ENCODE data around the gene TAF1D.
"Not testable (repeated sequence)": the region's sequence is repeated elsewhere in the genome, so short reads cannot be mapped to it uniquely, and the experiment has no call there.

Gene TAF1D

GRCh38 chr11:93746101-93746500, 4.8 kb upstream of the TAF1D start:
- DNase-seq, result no peak

- DNase-seq, result not testable (repeated sequence)
Measured at GRCh38 chr11:93745005-93745755, 3.9 kb upstream of the TAF1D start.

DNA sequence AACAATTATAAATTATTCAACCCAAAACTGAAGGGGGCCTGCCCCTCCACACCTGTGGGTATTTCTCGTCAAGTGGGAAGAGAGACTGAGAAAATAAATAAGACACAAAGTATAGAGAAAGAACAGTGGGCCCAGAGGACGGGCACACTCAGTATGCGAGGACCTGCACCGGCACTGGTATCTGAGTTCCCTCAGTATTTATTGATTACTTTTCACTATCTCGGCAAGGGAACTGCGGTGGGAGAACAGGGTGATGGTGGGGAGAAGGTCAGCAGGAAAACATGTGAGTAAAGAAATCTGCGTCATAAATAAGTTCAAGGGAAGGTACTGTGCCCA, 3.3 kb upstream of the TAF1D start:
- no peak for DNase-seq

DNA sequence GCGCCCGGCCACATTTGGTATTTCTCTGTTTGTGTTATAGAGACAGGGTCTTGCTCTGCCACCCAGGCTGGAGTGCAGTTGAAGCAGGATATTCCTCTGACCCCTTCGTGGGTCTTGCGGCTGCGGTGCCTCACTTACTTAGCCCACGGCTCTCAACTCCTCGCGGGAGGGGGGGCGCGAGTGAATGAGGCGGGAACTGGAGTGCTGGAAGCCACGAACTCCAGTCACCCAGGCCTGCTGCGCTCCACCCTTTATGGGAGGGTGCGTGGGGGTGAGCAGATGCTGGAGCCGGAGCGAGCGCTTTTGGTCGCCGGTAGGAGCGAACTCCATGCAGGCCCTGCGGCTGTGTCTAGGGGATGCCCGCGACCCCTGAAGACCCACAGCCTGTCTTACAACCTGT, 2.0 kb upstream of the TAF1D start:
- DNase-seq, result no peak

GRCh38 chr11:93741882-93742226, 559 bp upstream of the TAF1D start:
- no peak for DNase-seq

DNA sequence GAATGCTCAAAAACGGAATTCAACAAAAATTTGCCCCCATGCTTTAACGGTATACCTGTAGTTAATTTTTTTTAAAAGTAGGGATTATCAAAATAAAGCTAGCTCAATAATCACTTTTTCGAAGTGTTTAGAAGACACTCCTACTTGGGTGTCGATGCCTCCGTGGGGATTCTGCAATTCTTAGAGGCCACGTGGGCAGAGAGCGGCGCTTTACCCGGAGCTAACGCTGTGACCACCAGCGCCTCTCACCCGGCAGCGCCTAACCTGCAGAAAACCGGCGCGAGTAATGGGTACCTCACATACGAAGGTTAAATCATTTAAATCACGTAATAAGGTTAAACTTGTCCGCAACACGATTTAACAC, 583 bp downstream of the TAF1D start:
- DNase-seq, result peak; percentile 43

GRCh38 chr11:93740031-93740729, 1.1 kb downstream of the TAF1D start:
- peak; percentile 19 for DNase-seq

DNA sequence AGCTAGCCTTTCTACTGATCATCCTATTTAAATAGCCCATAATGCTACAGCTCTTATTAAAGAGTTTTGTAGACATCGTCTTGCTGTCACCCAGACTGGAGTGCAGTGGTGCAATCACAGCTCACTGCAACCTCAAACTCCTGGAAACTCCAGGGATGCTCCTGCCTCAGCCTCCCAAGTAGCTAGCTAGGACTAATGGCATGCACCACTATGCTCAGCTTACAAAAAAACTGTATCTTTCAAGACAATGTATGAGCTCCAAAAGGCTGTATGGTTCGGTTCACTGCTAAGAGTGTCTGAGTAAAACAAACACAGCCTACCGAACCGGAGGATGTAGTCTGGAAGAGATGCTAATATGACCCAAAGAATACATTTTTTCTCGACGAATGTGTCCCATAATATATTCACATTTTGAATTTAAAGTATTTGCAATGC, 2.6 kb downstream of the TAF1D start:
- DNase-seq, result no peak

DNA sequence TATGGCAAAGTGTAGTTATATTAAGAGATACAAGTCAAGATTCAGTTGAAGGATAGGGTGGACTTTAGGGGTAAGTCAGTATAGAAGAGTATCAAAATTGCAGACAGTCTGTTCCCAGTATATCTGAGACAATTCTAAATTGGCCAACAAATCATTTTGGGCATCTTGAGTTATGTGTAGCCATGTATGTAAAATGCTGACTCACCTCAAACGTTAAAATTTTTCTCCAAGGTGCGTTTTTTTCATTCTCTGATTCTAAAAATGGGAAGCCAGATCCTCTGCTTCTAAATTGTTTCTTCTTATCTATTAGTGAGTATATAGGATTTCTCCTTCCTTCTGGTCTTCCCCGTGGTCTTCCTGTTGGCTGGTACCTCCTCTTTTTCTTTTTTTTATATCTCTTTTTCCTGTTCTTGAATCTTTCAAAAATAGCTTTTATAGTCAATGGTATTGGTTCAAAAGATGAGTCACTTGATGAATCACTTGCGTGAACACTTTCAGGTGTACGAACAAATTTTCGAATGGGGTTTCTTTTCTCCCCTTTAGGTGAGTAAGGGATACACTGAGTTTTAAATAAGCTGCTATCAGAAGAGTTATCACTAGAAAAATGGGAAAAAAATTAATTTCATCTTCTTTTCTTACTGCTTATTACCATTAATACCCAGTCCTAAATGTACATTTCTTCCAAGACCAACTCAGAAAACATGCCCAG, 3.2 kb downstream of the TAF1D start:
- no peak for DNase-seq

DNA sequence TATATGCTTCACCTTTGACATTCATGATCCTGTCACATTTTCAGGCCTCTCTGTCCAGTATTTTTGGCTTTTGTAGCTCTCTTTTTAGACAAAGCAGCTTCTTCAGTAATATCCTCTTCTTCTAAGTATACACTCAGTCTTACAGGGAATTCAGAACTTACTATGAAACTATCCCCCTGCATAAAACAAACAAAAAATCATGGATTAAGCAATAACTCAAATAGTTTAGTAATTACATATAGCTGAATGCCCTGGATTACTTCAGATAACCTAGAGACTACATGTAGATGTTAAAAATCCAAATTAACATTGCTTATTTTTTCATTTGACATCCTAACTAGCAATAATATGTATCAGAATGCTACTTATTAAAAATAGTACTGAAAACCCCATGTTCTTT, 5.2 kb downstream of the TAF1D start:
- no peak for DNase-seq

GRCh38 chr11:93735627-93736026, 5.7 kb downstream of the TAF1D start:
- no peak for DNase-seq

DNA sequence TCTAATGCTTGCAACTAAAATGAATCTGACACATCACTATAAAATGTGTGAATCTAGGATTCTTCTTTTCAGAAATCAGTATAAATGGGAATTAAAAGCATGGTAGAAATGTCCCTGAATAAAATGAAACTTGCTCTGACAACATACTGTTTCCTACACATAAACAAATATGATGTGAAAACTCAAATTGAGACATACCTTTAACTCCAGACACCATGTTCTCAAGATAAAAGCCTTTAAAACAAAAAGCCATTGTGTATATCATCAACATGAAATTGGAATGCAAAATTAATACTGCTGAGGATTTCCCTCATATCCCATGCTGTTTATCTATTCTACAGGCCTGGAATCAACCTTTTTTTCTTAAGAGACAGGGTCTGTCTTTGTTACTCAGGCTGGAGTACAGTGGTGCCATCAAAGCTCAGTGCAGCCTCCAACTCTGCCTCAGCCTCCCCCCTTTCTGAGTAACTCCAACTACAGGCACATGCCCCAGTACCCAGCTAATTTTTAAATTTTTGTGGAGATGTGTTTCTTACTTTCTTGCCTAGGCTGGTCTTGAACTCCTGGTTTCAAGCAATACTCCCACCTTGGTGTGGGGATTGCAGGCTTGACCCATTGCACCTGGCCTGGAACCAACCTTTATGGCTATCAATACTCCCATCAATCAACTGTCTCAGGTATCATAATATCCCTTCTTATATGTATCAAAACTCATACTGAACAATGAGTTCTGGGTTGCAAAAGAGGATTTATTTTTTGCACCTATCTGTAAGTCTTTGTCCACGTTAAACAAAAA, 6.7 kb downstream of the TAF1D start:
- no peak for DNase-seq

GRCh38 chr11:93733474-93733873, 7.8 kb downstream of the TAF1D start:
- DNase-seq, result no peak

GRCh38 chr11:93732237-93732892, 8.9 kb downstream of the TAF1D start:
- DNase-seq, result no peak

- DNase-seq, result no peak
Measured at GRCh38 chr11:93730108-93731107, 10.9 kb downstream of the TAF1D start.

GRCh38 chr11:93729129-93729616, 12.1 kb downstream of the TAF1D start:
- no peak for DNase-seq

- DNase-seq, result no peak
Measured at GRCh38 chr11:93728792-93729128, 12.5 kb downstream of the TAF1D start.

DNA sequence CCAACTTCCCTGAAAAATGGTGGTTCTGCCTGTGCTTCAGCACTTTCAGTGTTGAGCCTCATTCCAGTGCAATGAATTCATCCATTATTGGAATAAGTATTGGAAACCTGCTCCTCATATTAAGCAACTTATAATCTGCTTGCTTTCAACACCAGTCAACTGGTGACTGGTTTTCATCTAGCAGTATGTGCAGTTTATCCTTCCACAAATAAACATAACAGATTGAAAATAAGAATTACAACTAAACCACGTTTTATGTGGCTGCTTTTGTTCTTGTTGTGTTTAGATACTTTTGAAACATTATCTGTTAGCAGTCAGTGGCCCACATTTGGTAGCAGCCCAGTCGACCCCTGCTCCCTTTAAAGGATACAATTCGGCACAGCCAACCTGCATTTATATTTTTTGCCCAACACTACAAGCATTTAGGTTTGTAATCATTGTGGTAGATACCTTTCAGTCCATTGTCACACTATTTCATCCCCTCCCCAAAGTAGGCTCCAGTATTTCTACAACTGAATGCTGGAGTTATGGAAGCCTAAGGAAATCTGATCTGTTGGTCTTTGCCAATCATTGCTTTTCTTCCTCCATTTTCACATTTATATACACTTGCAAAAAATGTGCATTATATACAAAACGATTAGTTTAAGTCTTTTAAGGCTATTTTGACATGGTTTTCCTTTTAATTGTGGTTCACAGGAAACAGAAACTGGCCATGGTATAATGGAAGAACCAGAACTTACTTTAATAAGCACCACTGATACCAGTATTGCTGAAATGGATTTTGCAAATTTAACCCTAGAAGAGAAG, 13.1 kb downstream of the TAF1D start:
- no peak for DNase-seq

DNA sequence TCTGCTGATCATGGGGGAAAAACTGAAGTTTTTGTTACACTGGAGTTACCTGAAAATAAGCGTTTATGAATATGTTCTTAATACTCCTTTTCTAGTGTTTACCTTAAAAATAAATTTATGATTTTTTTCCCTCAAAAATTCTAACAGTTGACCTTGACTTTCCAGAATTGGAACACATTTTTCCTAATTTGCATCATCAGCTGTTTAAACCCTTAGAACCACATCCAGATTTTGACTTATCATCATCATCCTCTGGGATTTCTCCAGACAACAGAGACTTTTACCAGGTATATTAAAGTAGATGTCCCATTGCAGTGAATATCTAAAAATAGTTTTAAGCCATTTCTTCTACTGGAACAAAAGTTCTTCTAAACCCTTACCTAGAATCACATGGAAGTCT, 17.2 kb downstream of the TAF1D start:
- DNase-seq, result no peak

DNA sequence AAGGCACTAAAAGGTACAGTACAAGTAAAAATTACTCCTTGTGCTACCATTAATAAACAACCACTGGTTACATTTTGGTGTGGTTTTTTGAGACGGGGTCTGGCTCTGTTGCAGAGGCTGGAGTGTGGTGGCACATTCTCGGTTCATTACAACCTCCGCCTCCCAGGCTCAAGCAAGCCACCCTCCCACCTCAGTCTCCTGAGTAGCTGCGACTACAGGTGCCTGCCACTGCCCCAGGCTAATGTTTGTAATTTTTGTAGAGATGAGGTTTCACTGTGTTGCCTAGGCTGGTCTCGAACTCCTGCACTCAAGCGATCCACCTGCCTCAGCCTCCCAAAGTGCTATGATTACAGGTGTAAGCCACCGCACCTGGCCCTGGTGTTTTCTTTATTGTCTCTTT, 20.8 kb downstream of the TAF1D start:
- no peak for DNase-seq

- DNase-seq, result no peak
Measured at GRCh38 chr11:93719310-93719709, 22.0 kb downstream of the TAF1D start.

Data from T-helper 9 cell (primary cell).